GM23338 (cell line): Measurements from ENCODE around the gene TYW5. TPM values are rescaled to one million over a fixed set of nuclear protein-coding genes. Genes with fewer than 3 reads are reported as not detected.

ENCODE experiments used
- CTCF ChIP-seq, 2 experiments: fragments of 200-600 bp in 1 of 2; sonication (generic) in 1 of 2; conservative IDR thresholded peaks; 2 replicates each; pipeline versions ENCODE4 v1.5.1 to v1.6.1; 2016 to 2017; ENCODE audit warnings: antibody characterized with exemption in 2 of 2, low read depth in 2 of 2, mild to moderate bottlenecking in 2 of 2, moderate library complexity in 1 of 2
- EZH2 ChIP-seq: fragments of 200-600 bp; sonication (generic); IDR thresholded peaks from one replicate; pipeline ENCODE4 v1.8.0; 2017; ENCODE audit warnings: antibody characterized with exemption, mild to moderate bottlenecking, low read depth; ENCODE audit not compliant: unreplicated experiment
- NANOG ChIP-seq: IDR thresholded peaks from 2 replicates; pipeline ENCODE4 v1.6.1; 2016; ENCODE audit warnings: antibody characterized with exemption, borderline replicate concordance
- POLR2AphosphoS5 ChIP-seq: IDR thresholded peaks from 2 replicates; pipeline ENCODE4 v1.6.1; 2016; ENCODE audit warnings: antibody characterized with exemption, low read depth
- REST ChIP-seq: IDR thresholded peaks from one replicate; pipeline ENCODE4 v1.6.1; 2018; ENCODE audit warnings: antibody characterized with exemption; ENCODE audit not compliant: unreplicated experiment
- STAT1 ChIP-seq: IDR thresholded peaks from one replicate; pipeline ENCODE4 v1.6.1; 2016; ENCODE audit warnings: antibody characterized with exemption; ENCODE audit not compliant: unreplicated experiment
- ZNF462 ChIP-seq: fragments of 250-450 bp; sonication (Bioruptor Pico); IDR thresholded peaks from 2 replicates; pipeline ENCODE4 v1.5.0; 2020; ENCODE audit warnings: mild to moderate bottlenecking, moderate library complexity
- polyA plus RNA-seq: library from polyadenylated mRNA; unstranded; fragments of >200 nt; fragmentation: Nextera tagmentation; extraction: Ambion mirVana; gene quantifications from 2 replicates; pipeline ENCODE4 v1.2.1, GENCODE V29; 2016
- total RNA-seq: library from RNA; depleted of rRNA; stranded (reverse); fragments of >200 nt; shearing (Covaris generic); gene quantifications from 2 replicates; pipeline ENCODE4 v1.2.3, GENCODE V29; 2014

The TYW5 gene
- total and polyA plus RNA-seq, 2 experiments from 2014 or later = 12.4 to 19.6 TPM

- no peak for TF ChIP-seq ZNF462 (CRISPR knock-in tag)
- TF ChIP-seq EZH2 = no peak
- no peak for TF ChIP-seq NANOG
- no peak for TF ChIP-seq POLR2AphosphoS5
- no peak for TF ChIP-seq CTCF (conservative IDR thresholded peaks at IDR 0.05; ENCODE audit: low read depth in 2 of 2)
- no peak for TF ChIP-seq REST
- no peak for TF ChIP-seq STAT1
Observed at GRCh38 chr2:199950396-199950795, 4.9 kb downstream of the TYW5 start (continued).
